ENCODE data around the gene TUBB4A. TPM values are rescaled to one million over a fixed set of nuclear protein-coding genes. Genes with fewer than 3 reads are reported as not detected.

TUBB4A gene
- polyA plus RNA-seq, 1 donor from 2014 or later = 17.8 TPM

GRCh38 chr19:6529351-6529750 lies 27.2 kb upstream of the TUBB4A start:
- H3K79me2 ChIP-seq (replicated peaks; ENCODE audit: insufficient read depth, low read length) = no peaks in the 10 kb centered on the region
- H3K36me3 ChIP-seq (ENCODE audit: insufficient read depth, low read length) = no peaks in the 10 kb centered on the region
- H3K9ac ChIP-seq (ENCODE audit: low read length) = no peak overlapping the region
- H3K27me3 ChIP-seq (ENCODE audit: insufficient read depth, low read depth, low read length) = peaks cover 33% of the 10 kb centered on the region
- no peaks in the 10 kb centered on the region for H3F3A ChIP-seq (ENCODE audit: insufficient read depth, low read length, poor library complexity, severe bottlenecking)
- H4K20me1 ChIP-seq (ENCODE audit: insufficient read depth) = no peaks in the 10 kb centered on the region
- H2AFZ ChIP-seq (ENCODE audit: low read depth, low read length) = no peak overlapping the region
- no peak overlapping the region for H3K27ac ChIP-seq (ENCODE audit: low read length)
- H3K9me3 ChIP-seq (ENCODE audit: low read length) = no peaks in the 10 kb centered on the region
- no peaks in the 10 kb centered on the region for H3K9me2 ChIP-seq (ENCODE audit: insufficient read depth, low read length)
- no peak overlapping the region for H3K4me3 ChIP-seq (ENCODE audit: low read length)
- no peak for TF ChIP-seq EP300 (conservative IDR thresholded peaks at IDR 0.05; ENCODE audit: poor library complexity, severe bottlenecking)
- H3K4me2 ChIP-seq (ENCODE audit: low read length) = no peak overlapping the region

GRCh38 chr19:6528544-6529121 lies 26.5 kb upstream of the TUBB4A start:
- Histone ChIP-seq H3K9me2 (ENCODE audit: insufficient read depth, low read length) (no peaks in the 10 kb centered on the region), H3K36me3 (ENCODE audit: insufficient read depth, low read length) (no peaks in the 10 kb centered on the region), H4K20me1 (ENCODE audit: insufficient read depth) (no peaks in the 10 kb centered on the region), H3K27me3 (ENCODE audit: insufficient read depth, low read depth, low read length) (peaks cover 28% of the 10 kb centered on the region), H3F3A (ENCODE audit: insufficient read depth, low read length, poor library complexity, severe bottlenecking) (no peaks in the 10 kb centered on the region), H3K4me2 (ENCODE audit: low read length) (no peak overlapping the region), H3K79me2 (replicated peaks; ENCODE audit: insufficient read depth, low read length) (no peaks in the 10 kb centered on the region), H3K4me3 (ENCODE audit: low read length) (no peak overlapping the region), H3K9ac (ENCODE audit: low read length) (no peak overlapping the region), H3K9me3 (ENCODE audit: low read length) (no peaks in the 10 kb centered on the region), H2AFZ (ENCODE audit: low read depth, low read length) (no peak overlapping the region), H3K27ac (ENCODE audit: low read length) (no peak overlapping the region)
- TF ChIP-seq CTCF (IDR thresholded peaks at IDR 0.05; ENCODE audit: poor library complexity, severe bottlenecking) (no peak), REST (IDR thresholded peaks at IDR 0.05; ENCODE audit: borderline replicate concordance) (no peak), MXI1 (conservative IDR thresholded peaks at IDR 0.05; ENCODE audit: poor library complexity, severe bottlenecking) (no peak), RAD21 (conservative IDR thresholded peaks at IDR 0.05) (no peak), TAF1 (IDR thresholded peaks at IDR 0.05; ENCODE audit: low read depth) (no peak), POLR2AphosphoS5 (IDR thresholded peaks at IDR 0.05) (no peak)

GRCh38 chr19:6527893-6528543 lies 25.9 kb upstream of the TUBB4A start:
- peaks cover 26% of the 10 kb centered on the region for H3K27me3 ChIP-seq (ENCODE audit: insufficient read depth, low read depth, low read length)
- no peaks in the 10 kb centered on the region for H3K9me2 ChIP-seq (ENCODE audit: insufficient read depth, low read length)
- no peak overlapping the region for H3K27ac ChIP-seq (ENCODE audit: low read length)
- no peaks in the 10 kb centered on the region for H4K20me1 ChIP-seq (ENCODE audit: insufficient read depth)
- no peak overlapping the region for H3K4me3 ChIP-seq (ENCODE audit: low read length)
- H3K79me2 ChIP-seq (replicated peaks; ENCODE audit: insufficient read depth, low read length) = no peaks in the 10 kb centered on the region
- no peaks in the 10 kb centered on the region for H3K9me3 ChIP-seq (ENCODE audit: low read length)
- TF ChIP-seq EZH2 (IDR thresholded peaks at IDR 0.05; ENCODE audit: borderline replicate concordance, insufficient read depth, low read length, poor library complexity, severe bottlenecking) (no peak), POLR2AphosphoS5 (IDR thresholded peaks at IDR 0.05) (no peak), SMC3 (conservative IDR thresholded peaks at IDR 0.05; ENCODE audit: poor library complexity) (no peak)
- no peak overlapping the region for H3K4me2 ChIP-seq (ENCODE audit: low read length)
- no peak overlapping the region for H2AFZ ChIP-seq (ENCODE audit: low read depth, low read length)
- no peaks in the 10 kb centered on the region for H3F3A ChIP-seq (ENCODE audit: insufficient read depth, low read length, poor library complexity, severe bottlenecking)
- no peak overlapping the region for H3K9ac ChIP-seq (ENCODE audit: low read length)
- no peaks in the 10 kb centered on the region for H3K36me3 ChIP-seq (ENCODE audit: insufficient read depth, low read length)

All from neural cell (in vitro differentiated cells).